Measurements from ENCODE around the gene RBM17.

DNA sequence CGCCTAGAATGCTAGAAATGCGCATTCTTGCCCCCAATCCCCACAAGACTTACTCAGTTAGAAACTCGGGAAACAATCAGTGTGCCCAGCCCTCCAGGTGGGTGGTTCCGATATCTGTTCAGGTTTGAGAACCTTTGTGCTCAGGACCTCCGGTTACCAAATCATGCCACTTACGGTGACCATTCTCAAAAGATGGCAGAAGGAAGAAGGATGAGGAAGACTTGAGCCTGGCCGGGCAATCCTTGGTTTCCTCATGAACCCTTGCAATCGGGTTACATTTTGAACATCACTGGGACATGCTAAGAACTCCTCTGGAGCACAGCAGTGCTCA lies 52.1 kb downstream of the RBM17 start:
- TF ChIP-seq, protein P1, sequence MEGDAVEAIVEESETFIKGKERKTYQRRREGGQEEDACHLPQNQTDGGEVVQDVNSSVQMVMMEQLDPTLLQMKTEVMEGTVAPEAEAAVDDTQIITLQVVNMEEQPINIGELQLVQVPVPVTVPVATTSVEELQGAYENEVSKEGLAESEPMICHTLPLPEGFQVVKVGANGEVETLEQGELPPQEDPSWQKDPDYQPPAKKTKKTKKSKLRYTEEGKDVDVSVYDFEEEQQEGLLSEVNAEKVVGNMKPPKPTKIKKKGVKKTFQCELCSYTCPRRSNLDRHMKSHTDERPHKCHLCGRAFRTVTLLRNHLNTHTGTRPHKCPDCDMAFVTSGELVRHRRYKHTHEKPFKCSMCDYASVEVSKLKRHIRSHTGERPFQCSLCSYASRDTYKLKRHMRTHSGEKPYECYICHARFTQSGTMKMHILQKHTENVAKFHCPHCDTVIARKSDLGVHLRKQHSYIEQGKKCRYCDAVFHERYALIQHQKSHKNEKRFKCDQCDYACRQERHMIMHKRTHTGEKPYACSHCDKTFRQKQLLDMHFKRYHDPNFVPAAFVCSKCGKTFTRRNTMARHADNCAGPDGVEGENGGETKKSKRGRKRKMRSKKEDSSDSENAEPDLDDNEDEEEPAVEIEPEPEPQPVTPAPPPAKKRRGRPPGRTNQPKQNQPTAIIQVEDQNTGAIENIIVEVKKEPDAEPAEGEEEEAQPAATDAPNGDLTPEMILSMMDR (IDR thresholded peaks at IDR 0.05; ENCODE audit: low read depth, low read length, missing input control), result no peak
- no peak for TF ChIP-seq YY1 (IDR thresholded peaks at IDR 0.05)
